GM23338 (cell line): Measurements from ENCODE around the gene SNTG2. TPM values are rescaled to one million over a fixed set of nuclear protein-coding genes. Genes with fewer than 3 reads are reported as not detected.
"Not testable (repeated sequence)": the region's sequence is repeated elsewhere in the genome, so short reads cannot be mapped to it uniquely, and the experiment has no call there.

Experiments used
- ATAC-seq: fragments of 200-7000 bp; cut with Tn5 transposase; 3 replicates; pipeline ENCODE4 v1.9.1; 2020
- DNase-seq: peaks from one replicate; pipeline ENCODE4 v3.0.0-alpha.2; 2015; ENCODE audit warnings: low spot score
- H2AFZ ChIP-seq: fragments of 200-600 bp; sonication (generic); 2 replicates; pipeline ENCODE4 v1.8.0; 2016; ENCODE audit warnings: antibody characterized with exemption, mild to moderate bottlenecking, moderate library complexity
- H3F3A ChIP-seq: fragments of 200-600 bp; sonication (generic); replicated peaks from 2 replicates; pipeline ENCODE4 v1.8.0; 2017; ENCODE audit warnings: antibody characterized with exemption, mixed run types, low read depth
- H3K27ac ChIP-seq: fragments of 200-600 bp; sonication (generic); 2 replicates; pipeline ENCODE4 v1.6.1; 2016; ENCODE audit warnings: low read depth
- H3K27me3 ChIP-seq: fragments of 200-600 bp; sonication (generic); 2 replicates; pipeline ENCODE4 v1.8.0; 2016; ENCODE audit warnings: mild to moderate bottlenecking, mixed run types, moderate library complexity; ENCODE audit not compliant: insufficient read depth
- H3K36me3 ChIP-seq: fragments of 200-600 bp; sonication (generic); 2 replicates; pipeline ENCODE4 v1.8.0; 2016; ENCODE audit warnings: mild to moderate bottlenecking; ENCODE audit not compliant: insufficient read depth
- H3K4me1 ChIP-seq: fragments of 200-600 bp; sonication (generic); 2 replicates; pipeline ENCODE4 v1.8.0; 2016; ENCODE audit warnings: mild to moderate bottlenecking, moderate library complexity; ENCODE audit not compliant: insufficient read depth
- H3K4me2 ChIP-seq: fragments of 200-600 bp; sonication (generic); 2 replicates; pipeline ENCODE4 v1.7.1; 2017; ENCODE audit warnings: mixed run types
- H3K4me3 ChIP-seq: fragments of 200-600 bp; sonication (generic); 2 replicates; pipeline ENCODE4 v1.6.1; 2016; ENCODE audit warnings: mixed run types
- H3K79me2 ChIP-seq: fragments of 200-600 bp; sonication (generic); replicated peaks from 2 replicates; pipeline ENCODE4 v1.8.0; 2017; ENCODE audit warnings: mild to moderate bottlenecking; ENCODE audit not compliant: insufficient read depth
- H3K9me2 ChIP-seq: fragments of 200-600 bp; sonication (generic); 2 replicates; pipeline ENCODE4 v1.8.0; 2017; ENCODE audit not compliant: insufficient read depth
- H4K20me1 ChIP-seq: fragments of 200-600 bp; sonication (generic); replicated peaks from 2 replicates; pipeline ENCODE4 v1.8.0; 2017; ENCODE audit warnings: mild to moderate bottlenecking; ENCODE audit not compliant: insufficient read depth
- H3K27ac Mint-ChIP-seq: 2 replicates; pipeline ENCODE4 v1.8.0; 2020; ENCODE audit warnings: inconsistent platforms, mild to moderate bottlenecking, moderate library complexity, mixed read lengths
- H3K27me3 Mint-ChIP-seq: 3 replicates; pipeline ENCODE4 v1.8.0; 2022; ENCODE audit warnings: low read depth, mild to moderate bottlenecking, moderate library complexity, mixed read lengths, inconsistent platforms; ENCODE audit not compliant: insufficient read depth, poor library complexity
- H3K36me3 Mint-ChIP-seq: 3 replicates; pipeline ENCODE4 v1.8.0; 2021; ENCODE audit warnings: low read depth, mild to moderate bottlenecking, inconsistent platforms, moderate library complexity, mixed read lengths
- H3K4me1 Mint-ChIP-seq: 3 replicates; pipeline ENCODE4 v1.8.0; 2020; ENCODE audit warnings: mild to moderate bottlenecking, inconsistent platforms, mixed read lengths
- H3K4me3 Mint-ChIP-seq: 3 replicates; pipeline ENCODE4 v1.8.0; 2021; ENCODE audit warnings: moderate library complexity, mild to moderate bottlenecking, inconsistent platforms, mixed read lengths
- H3K9me3 Mint-ChIP-seq: 3 replicates; pipeline ENCODE4 v1.8.0; 2020; ENCODE audit warnings: moderate library complexity, mild to moderate bottlenecking, inconsistent platforms, mixed read lengths
- CREB1 ChIP-seq: fragments of 250-450 bp; sonication (Bioruptor Pico); IDR thresholded peaks from 2 replicates; pipeline ENCODE4 v1.5.0; 2020; ENCODE audit warnings: low read depth, mild to moderate bottlenecking, moderate library complexity
- EZH2 ChIP-seq: fragments of 200-600 bp; sonication (generic); IDR thresholded peaks from one replicate; pipeline ENCODE4 v1.8.0; 2017; ENCODE audit warnings: antibody characterized with exemption, mild to moderate bottlenecking, low read depth; ENCODE audit not compliant: unreplicated experiment
- JUNB ChIP-seq: IDR thresholded peaks from one replicate; pipeline ENCODE4 v1.6.1; 2016; ENCODE audit warnings: antibody characterized with exemption; ENCODE audit not compliant: unreplicated experiment
- ZNF462 ChIP-seq: fragments of 250-450 bp; sonication (Bioruptor Pico); IDR thresholded peaks from 2 replicates; pipeline ENCODE4 v1.5.0; 2020; ENCODE audit warnings: mild to moderate bottlenecking, moderate library complexity
- polyA plus RNA-seq: library from polyadenylated mRNA; unstranded; fragments of >200 nt; fragmentation: Nextera tagmentation; extraction: Ambion mirVana; gene quantifications from 2 replicates; pipeline ENCODE4 v1.2.1, GENCODE V29; 2016
- total RNA-seq: library from RNA; depleted of rRNA; stranded (reverse); fragments of >200 nt; shearing (Covaris generic); gene quantifications from 2 replicates; pipeline ENCODE4 v1.2.3, GENCODE V29; 2014

The SNTG2 gene
- total and polyA plus RNA-seq, 2 experiments from 2014 or later: 27.5 to 60.4 TPM

GRCh38 chr2:1104364-1104763 lies 153.7 kb downstream of the SNTG2 start (continued):
- TF ChIP-seq ZNF462 (CRISPR knock-in tag): no peak
- no peak for TF ChIP-seq JUNB
- no peak for TF ChIP-seq CREB1 (CRISPR knock-in tag)
- no peak for TF ChIP-seq EZH2

- not testable (repeated sequence) for H3K4me1 Mint-ChIP-seq, H3K36me3 ChIP-seq, H3K27me3 Mint-ChIP-seq, H3F3A ChIP-seq, H2AFZ ChIP-seq, H3K9me2 ChIP-seq, H3K4me2 ChIP-seq, H3K4me1 ChIP-seq, H3K9me3 Mint-ChIP-seq, H3K4me3 ChIP-seq, ATAC-seq, H3K4me3 Mint-ChIP-seq, H3K27ac ChIP-seq, H3K27me3 ChIP-seq, H3K79me2 ChIP-seq, DNase-seq, H3K27ac Mint-ChIP-seq
- 0 out of 2 replicates have a peak, but pooled peaks cover 13% of the 10 kb centered on the region for H4K20me1 ChIP-seq
- H3K36me3 Mint-ChIP-seq: peaks cover 51% of the 10 kb centered on the region
Observed at GRCh38 chr2:1106344-1106743, 155.7 kb downstream of the SNTG2 start.
